ENCODE data around the gene VLDLR.

GRCh38 chr9:2576631-2577030 lies 45.0 kb upstream of the VLDLR start:
- TF ChIP-seq CTCF (IDR thresholded peaks at IDR 0.05) = no peak
- no peak for TF ChIP-seq POLR2A (IDR thresholded peaks at IDR 0.05)
- TF ChIP-seq EP300 (IDR thresholded peaks at IDR 0.05) = no peak
